SK-N-MC (cell line): ENCODE data around the gene POLRMT.

Experiments
- EZH2 ChIP-seq: fragments of 200-600 bp; sonication (generic); IDR thresholded peaks from one replicate; pipeline ENCODE4 v1.6.1; 2017; ENCODE audit warnings: antibody characterized with exemption
- POLR2AphosphoS5 ChIP-seq: IDR thresholded peaks from 2 replicates; pipeline ENCODE4 v1.6.1; 2012; ENCODE audit warnings: mild to moderate bottlenecking, low read depth, low read length, borderline replicate concordance

GRCh38 chr19:588093-588740 lies 45.1 kb downstream of the POLRMT start:
- TF ChIP-seq EZH2: no peak
- TF ChIP-seq POLR2AphosphoS5: no peak
